ENCODE results near the gene LAMA2. TPM values are rescaled to one million over a fixed set of nuclear protein-coding genes. Genes with fewer than 3 reads are reported as not detected.

Gene LAMA2
- total RNA-seq, 1 donor from 2014 or later: 16.8 TPM

DNA sequence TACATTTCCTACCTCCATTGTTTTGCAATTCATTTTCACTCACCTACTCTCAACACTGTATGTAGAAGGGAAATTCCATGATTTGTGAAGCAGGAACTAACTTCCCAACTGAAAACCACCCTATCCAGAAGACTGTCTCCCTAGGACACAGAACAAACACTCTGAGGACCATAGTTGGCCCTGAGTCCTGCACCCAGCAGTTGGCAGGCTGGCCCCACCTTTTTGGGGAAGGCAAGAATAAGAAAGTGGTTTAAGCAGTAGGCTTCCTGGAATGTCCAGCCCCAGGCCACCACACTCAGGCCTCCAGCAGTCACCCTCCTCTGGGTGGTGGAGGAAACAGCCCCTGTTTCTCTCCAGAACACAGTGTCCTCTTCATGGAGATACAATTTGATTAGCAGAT is 568.2 kb downstream of the LAMA2 start:
- DNase-seq: no peak

DNA sequence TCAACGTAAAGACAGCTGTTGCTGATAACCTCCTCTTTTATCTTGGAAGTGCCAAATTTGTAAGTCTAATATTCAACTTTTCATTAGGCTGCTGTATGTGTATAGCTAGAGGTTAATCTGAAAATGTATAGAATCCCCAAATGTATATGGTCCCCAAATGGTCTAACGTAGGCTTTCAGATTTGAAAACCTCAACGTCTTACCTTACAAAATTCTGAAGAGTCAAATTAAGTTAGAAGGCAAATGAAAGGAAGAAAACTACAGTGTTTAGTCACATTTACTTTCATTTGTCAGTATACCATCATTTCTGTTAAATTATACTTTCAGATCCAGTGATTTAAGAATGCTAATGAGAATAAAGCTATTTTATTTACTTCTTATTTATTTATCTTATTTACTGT is 570.1 kb downstream of the LAMA2 start:
- no peak for DNase-seq

DNA sequence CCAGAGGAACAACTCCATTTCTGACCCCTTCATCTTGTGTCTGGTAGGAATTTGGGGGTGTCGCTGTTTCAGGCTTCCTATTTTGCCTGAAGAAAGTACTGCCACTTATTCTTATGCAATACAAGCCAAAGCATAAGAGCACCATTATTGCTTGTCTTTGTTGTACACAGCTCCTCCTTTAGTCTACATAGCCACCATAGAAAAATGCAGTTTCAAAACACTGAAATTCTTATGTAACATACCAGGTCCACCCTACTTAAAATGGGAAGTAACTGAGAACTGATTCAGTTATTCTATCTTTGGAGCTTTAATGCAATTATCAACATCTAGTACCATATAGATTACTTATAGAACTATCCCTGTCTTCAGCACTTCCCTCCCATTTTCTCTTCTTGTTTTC is 571.5 kb downstream of the LAMA2 start:
- no peak for DNase-seq

DNA sequence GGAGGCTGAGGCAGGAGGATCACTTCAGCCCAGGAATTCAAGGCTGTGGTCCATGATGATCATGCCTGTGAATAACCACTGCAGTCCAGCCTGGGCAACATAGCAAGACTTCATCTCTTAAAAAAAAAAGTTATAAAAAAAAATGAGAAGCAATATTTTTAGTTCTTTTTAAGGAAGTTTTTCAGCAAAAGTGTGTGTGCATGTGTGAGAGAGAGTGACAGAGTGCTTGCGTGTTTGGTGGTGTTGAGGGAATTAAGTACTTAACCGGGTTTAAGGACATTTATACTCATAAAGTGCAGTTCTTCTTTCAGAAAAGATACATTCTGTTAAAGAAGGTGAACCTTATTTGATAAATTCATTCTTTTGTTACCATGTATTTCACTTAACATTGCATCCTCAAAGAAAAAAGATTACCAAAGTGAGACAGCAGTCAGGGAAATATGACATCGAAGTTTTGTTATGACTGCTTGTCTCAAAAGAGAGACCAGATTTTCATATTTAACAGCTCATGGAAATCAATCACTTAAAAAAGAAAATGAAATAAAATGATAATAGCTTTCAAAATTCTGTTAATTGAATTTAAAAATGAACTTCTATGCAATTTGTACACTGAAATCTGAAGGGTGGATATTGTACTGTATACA is 572.3 kb downstream of the LAMA2 start:
- no peak for DNase-seq

DNA sequence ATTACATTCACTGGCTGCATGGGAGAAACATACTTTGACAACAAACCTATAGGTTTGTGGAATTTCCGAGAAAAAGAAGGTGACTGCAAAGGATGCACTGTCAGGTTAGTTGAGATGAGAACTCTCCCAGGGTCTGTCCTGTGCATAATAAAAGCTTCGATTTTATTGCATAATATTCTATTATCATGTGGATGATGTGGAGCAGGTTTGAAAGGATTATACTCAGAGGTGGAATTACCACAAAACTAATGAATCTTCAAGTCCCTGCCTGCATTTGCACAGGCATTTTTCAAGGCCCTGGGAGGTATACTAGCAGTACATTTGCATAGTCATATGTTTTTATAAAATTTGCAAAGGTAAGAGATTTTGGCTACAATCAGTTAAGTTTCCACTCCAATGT is 577.3 kb downstream of the LAMA2 start:
- DNase-seq: no peak

- DNase-seq: no peak
These were observed 586.2 kb downstream of the LAMA2 start for GRCh38 chr6:129469070-129469662.

DNA sequence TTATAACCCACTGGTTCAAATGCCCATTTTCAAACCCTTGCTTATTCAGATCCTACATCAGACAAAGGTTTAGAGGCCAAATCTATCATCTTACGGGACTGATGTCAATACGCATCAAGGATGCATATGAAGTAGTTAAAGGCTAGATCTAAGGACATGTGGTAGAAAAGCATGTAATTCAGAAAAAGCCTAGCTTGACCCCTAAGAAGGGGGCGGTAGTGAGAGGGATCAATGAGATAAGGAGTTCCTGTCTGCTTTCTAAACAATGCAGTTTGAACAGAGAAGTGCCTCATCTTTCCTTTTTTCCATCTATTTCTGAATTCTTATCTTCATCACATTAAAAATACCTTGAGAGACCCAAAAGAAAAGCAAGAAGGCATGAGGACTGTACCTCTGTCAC is 589.3 kb downstream of the LAMA2 start:
- DNase-seq: no peak

DNA sequence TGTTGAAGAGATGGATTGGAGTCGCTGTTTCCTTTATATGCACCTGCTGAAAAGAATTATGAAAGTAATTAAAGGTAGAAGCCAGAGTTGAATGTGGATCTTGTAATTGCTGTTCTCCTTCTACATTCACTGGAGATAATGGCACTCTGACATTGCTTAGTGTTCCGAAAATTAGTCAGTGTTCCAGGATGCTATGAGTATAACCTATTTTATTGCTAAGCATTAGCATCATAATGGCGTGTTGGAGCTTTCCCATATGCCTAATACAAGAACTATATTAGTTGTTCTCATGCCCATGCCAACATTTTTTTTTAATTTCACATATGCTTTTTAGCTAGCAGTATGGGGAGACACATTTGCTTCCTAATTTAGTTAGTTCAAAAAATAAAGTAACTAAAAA is 590.6 kb downstream of the LAMA2 start:
- no peak for DNase-seq

DNA sequence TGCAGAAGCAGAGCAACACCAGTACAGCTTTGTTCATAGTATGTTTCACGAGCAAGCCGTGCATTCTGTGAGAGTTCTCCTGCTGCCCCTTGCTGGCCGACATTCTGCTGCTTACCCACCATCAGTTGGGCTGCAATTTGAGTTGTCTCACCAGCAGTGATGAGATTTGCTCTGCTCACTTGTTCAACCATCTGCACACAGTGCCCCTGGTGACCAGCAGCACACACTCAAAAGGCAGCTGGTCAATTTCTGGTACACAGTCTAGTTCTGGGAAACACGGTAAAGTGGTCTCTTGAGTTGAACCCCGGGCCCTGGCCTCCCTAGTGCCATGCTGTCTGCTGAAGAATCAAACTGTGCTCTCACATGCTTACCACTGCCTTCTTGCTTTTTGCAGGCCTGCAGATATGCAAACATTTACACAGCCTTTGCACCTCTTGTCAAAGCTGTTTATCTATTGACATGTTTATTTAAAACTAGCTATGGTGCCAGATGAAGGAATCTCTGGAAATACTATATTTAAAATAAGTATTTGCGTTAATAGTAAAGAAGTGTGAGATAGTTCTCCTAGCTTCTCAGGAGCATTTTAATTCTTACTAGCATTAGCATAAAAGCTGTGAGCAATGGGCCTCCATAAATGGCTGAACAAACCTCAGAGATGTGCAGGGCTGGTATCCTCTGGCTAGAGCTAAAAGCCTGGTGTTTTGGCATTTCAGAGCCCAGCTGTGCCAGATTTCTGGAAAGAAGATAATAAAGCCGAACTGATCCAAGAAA is 592.7 kb downstream of the LAMA2 start:
- no peak for DNase-seq

DNA sequence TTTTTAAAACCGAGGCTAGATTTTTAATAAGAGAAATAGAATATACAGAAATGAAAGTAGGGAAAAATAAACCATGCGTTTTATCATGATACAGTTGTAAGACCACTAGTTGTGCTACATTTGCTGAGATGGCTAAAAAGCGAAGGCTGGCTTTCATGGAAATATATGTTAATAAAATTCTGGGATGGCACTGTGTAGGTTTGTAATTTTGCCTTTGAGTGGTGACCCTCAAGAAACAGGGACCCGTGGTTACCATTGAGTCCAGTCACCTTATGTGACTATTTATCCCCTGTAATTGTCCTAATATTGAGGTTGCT is 593.3 kb downstream of the LAMA2 start:
- DNase-seq: no peak

DNA sequence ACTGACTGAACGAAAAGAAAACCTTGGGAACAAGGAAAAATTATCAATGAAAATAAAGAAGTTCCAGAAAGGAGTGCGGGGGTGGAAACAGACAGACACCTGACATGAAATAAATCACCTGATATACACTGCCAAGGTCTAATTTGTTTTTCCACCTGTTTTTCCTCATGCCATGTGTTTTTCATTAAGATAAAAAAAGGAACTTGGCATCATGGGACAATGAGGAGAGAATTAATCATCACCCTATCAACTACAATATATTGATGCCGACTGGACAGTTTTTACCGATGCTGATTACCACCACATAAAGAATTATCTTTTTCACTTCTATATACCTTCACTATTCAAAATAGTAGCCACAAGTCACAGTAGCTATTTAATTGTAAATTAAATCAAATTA is 593.9 kb downstream of the LAMA2 start:
- no peak for DNase-seq

GRCh38 chr6:129478379-129478778 is 595.4 kb downstream of the LAMA2 start:
- no peak for DNase-seq

DNA sequence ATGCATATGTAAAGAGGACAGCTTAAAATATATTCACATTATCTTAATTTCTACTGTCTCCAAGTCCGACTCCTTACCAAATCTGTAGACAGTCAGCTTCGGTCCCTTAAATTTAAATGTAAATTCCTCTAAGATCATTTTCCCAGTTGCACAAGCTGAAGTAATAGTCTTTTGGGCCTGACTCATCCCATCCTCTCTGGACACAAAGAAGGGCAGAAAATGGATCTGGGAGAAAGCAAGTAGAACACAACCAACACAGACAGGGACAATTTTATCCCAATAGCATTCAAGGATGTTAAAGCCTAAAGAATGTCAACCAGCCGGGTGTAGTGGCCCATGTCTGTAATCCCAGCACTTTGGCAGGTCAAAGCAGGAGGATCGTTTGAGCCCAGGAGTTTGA is 598.8 kb downstream of the LAMA2 start:
- DNase-seq: no peak

GRCh38 chr6:129485746-129486145 is 602.8 kb downstream of the LAMA2 start:
- no peak for DNase-seq

DNA sequence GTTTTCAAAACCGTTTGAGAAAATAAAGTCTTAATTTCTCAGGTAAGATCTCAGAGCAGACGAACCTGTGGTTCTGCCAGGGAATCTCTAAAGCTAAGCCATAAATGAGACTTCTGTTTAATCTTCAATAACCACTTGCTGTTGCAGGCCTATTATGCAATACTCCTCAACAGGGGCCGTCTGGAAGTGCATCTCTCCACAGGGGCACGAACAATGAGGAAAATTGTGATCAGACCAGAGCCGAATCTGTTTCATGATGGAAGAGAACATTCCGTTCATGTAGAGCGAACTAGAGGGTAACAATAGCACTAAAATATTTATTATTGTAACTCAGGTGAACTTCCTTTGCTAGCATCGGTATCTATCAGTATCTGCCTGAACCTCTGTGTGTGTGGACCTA is 603.4 kb downstream of the LAMA2 start:
- DNase-seq: no peak

GRCh38 chr6:129488313-129488712 is 605.4 kb downstream of the LAMA2 start:
- DNase-seq: no peak

DNA sequence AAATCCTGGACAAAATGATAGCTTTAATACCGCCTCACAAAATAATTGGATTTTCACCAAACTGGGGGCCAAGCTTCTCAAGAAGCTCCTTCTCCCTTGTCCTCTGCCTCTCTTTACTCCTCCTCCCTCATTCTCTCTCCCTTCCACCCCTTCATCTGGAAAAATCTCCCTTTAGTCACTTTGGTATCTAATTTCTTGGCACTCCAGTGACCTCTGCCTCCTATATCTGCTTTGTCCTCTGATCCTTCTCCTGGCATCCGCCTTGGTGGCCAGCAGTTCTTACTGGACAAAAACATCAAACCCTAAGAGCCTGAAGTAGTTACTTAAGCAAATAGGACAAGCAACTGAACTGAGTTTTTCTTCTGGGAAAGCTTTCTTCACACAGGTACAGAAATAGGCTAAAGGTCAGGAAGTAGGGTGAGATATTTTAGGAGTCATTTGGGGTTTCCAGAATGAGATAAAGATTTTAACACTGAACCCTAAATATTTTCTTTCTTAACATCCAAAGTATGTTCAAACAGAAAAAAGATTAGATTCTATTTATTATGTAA is 606.4 kb downstream of the LAMA2 start:
- DNase-seq: no peak

GRCh38 chr6:129490521-129491255 is 607.8 kb downstream of the LAMA2 start:
- no peak for DNase-seq

DNA sequence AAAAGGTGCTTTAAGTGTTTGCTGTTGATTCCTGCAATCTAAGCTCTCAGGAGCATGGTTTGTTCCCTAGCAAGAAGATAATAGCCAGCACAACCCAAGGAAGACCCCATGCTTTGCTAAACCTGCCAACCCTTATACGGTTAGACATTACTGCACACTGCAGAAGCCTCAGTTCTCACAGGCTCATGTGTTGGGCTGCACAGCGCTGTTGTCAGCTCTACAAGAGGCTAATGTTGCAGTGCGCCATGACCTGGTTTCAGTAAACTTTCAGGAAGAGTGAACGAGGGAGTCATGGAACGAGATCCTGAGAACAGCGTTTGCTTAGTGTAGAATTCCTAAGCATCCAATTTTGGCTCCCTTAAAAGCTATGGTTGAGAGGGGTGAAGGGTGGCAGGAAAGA is 608.5 kb downstream of the LAMA2 start:
- DNase-seq: no peak

GRCh38 chr6:129492260-129492659 is 609.3 kb downstream of the LAMA2 start:
- no peak for DNase-seq

GRCh38 chr6:129493354-129493902 is 610.5 kb downstream of the LAMA2 start:
- no peak for DNase-seq

GRCh38 chr6:129494099-129494498 is 611.2 kb downstream of the LAMA2 start:
- no peak for DNase-seq

- DNase-seq: no peak
These were observed 611.6 kb downstream of the LAMA2 start for GRCh38 chr6:129494586-129494985.

Data from occipital lobe (tissue), 2 donors.